ENCODE data around the gene MIAT. TPM values are rescaled to one million over a fixed set of nuclear protein-coding genes. Genes with fewer than 3 reads are reported as not detected.

MIAT gene
- total and polyA plus RNA-seq, 9 of the 15 experiments (the other 6 are each of a cell fraction or from before 2014, with no cell fraction given): 0.03 to 0.93 (median 0.34) TPM

DNA sequence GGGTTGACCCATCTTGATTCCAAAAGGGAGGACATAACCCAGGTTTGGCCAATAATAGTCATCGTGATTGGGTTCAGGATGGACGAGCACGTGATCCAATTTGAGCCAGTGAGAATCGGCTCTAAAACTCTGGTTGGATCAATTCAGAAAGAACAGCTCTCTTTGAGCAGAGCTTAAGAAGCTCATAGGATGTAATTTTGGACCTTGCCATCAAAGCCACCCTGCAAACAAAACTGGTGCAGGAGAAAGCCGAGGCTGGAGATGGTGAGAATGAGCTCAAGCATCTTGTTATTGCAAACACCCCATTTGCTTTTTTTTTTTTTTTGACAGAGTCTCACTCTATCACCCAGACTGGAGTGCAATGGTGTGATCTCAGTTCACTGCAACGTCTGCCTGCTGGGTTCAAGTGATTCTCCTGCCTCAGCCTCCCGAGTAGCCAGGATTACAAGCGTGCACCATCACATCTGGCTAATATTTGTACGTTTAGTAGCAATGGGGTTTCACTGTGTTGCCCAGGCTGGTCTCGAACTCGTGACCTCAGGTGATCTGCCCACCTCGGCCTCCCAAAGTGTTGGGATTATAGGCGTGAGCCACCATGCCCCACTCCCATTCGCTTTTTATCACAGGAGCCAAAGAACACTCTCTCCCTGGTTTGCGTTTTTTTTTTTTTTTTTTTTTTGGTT, 13.8 kb upstream of the MIAT start:
- no peaks in the 10 kb centered on the region for H3K9me3 ChIP-seq (replicated peaks; ENCODE audit: control insufficient read depth, insufficient read depth, low read depth, low read length)
- in situ Hi-C loops (cut with MboI): no loop called here
- H3K27ac ChIP-seq (ENCODE audit: extremely low read depth, low read depth, low read length): peak overlapping the region; percentile 76
- no peaks in the 10 kb centered on the region for H3K27me3 ChIP-seq (ENCODE audit: control insufficient read depth in 2 of 2, insufficient read depth in 2 of 2, low read length in 2 of 2)
- H4K20me1 ChIP-seq (replicated peaks; ENCODE audit: control insufficient read depth, insufficient read depth, low read length): no peaks in the 10 kb centered on the region
- DNase-seq (ENCODE audit: extremely low read depth in 1 of 4, low spot score in 3 of 4): peak in 1 of 4 experiments; percentile 60
- peak; percentile 80 for FAIRE-seq
- H3K9me1 ChIP-seq (ENCODE audit: control insufficient read depth, insufficient read depth, low read length): no peaks in the 10 kb centered on the region
- no TSS peak for BruUV-seq (replicated peaks)
- H3K36me3 ChIP-seq (ENCODE audit: control insufficient read depth, insufficient read depth, low read length): no peaks in the 10 kb centered on the region
- no peak for ATAC-seq
- peak overlapping the region; percentile 79 for H3K4me2 ChIP-seq (ENCODE audit: insufficient read depth, low read length)
- H3K4me1 ChIP-seq (replicated peaks in 1 of 2; ENCODE audit: control insufficient read depth in 2 of 2, insufficient read depth in 2 of 2, low read length in 2 of 2): peaks cover 40 to 44% of the 10 kb centered on the region in 2 experiments; a peak in 4 of 5 replicates
- H3K79me2 ChIP-seq (ENCODE audit: control insufficient read depth, insufficient read depth, low read length): peaks cover 26% of the 10 kb centered on the region
- intact Hi-C loops (cut with micrococcal nuclease): no loop called here
- H3K9ac ChIP-seq (ENCODE audit: insufficient read depth in 1 of 2, low read depth in 2 of 2, low read length in 2 of 2): peak overlapping the region in 1 of 2 experiments; percentile 64; a peak in 3 of 4 replicates
- ChIA-PET POLR2A (interaction anchor here (1.0 to 1.5 kb wide), 2 partner anchors 13 to 19 kb away, joined by 3 to 4 read pairs; no protein-coding TSS in a partner anchor), CTCF (ENCODE audit: low intra/inter-chr PET ratio) (no interaction called here)
- H2AFZ ChIP-seq (ENCODE audit: low read depth, low read length): peak overlapping the region; percentile 72
- peak overlapping the region; percentile 39; the same call in 1 of the 2 replicates for H3K4me3 ChIP-seq
- 35% methylated on average over 10 of the region's 15 CpGs for WGBS (ENCODE audit: insufficient coverage, low coverage, missing lambda C conversion rate)
- peak; percentile 82 for TF ChIP-seq RAD51 (IDR thresholded peaks at IDR 0.05; ENCODE audit: borderline replicate concordance, low read depth)
- TF ChIP-seq EZH2 (IDR thresholded peaks at IDR 0.05; ENCODE audit: borderline replicate concordance, low read depth, low read length): no peak
- TF ChIP-seq SIRT6 (IDR thresholded peaks at IDR 0.05; ENCODE audit: low read depth, low read length): no peak
- TF ChIP-seq, protein P1, sequence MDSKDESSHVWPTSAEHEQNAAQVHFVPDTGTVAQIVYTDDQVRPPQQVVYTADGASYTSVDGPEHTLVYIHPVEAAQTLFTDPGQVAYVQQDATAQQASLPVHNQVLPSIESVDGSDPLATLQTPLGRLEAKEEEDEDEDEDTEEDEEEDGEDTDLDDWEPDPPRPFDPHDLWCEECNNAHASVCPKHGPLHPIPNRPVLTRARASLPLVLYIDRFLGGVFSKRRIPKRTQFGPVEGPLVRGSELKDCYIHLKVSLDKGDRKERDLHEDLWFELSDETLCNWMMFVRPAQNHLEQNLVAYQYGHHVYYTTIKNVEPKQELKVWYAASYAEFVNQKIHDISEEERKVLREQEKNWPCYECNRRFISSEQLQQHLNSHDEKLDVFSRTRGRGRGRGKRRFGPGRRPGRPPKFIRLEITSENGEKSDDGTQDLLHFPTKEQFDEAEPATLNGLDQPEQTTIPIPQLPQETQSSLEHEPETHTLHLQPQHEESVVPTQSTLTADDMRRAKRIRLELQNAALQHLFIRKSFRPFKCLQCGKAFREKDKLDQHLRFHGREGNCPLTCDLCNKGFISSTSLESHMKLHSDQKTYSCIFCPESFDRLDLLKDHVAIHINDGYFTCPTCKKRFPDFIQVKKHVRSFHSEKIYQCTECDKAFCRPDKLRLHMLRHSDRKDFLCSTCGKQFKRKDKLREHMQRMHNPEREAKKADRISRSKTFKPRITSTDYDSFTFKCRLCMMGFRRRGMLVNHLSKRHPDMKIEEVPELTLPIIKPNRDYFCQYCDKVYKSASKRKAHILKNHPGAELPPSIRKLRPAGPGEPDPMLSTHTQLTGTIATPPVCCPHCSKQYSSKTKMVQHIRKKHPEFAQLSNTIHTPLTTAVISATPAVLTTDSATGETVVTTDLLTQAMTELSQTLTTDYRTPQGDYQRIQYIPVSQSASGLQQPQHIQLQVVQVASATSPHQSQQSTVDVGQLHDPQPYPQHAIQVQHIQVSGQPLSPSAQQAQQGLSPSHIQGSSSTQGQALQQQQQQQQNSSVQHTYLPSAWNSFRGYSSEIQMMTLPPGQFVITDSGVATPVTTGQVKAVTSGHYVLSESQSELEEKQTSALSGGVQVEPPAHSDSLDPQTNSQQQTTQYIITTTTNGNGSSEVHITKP (IDR thresholded peaks at IDR 0.05; ENCODE audit: partially characterized antibody): peak; percentile 50
- TF ChIP-seq MAFF (IDR thresholded peaks at IDR 0.05; ENCODE audit: low read length): no peak
- no peak for TF ChIP-seq CHD4 (IDR thresholded peaks at IDR 0.05; ENCODE audit: insufficient read depth, insufficient replicate concordance, low read depth, low read length, poor library complexity, severe bottlenecking)
- TF ChIP-seq CREB1 (IDR thresholded peaks at IDR 0.05): no peak
- TF ChIP-seq CREB1 (CRISPR knock-in tag; IDR thresholded peaks at IDR 0.05): no peak
- TF ChIP-seq XRCC3 (IDR thresholded peaks at IDR 0.05): no peak
- no peak for TF ChIP-seq ZNF431 (CRISPR knock-in tag; IDR thresholded peaks at IDR 0.05)
- TF ChIP-seq FOXK2 (conservative IDR thresholded peaks at IDR 0.05 in 1 of 2, IDR thresholded peaks at IDR 0.05 in 1 of 2; ENCODE audit: low read depth in 2 of 2): no peak
- no peak for TF ChIP-seq ZNF766 (CRISPR knock-in tag; conservative IDR thresholded peaks at IDR 0.05)
- TF ChIP-seq KDM5B (IDR thresholded peaks at IDR 0.05; ENCODE audit: insufficient replicate concordance, low read depth, low read length): peak; percentile 3
- TF ChIP-seq, protein P2, sequence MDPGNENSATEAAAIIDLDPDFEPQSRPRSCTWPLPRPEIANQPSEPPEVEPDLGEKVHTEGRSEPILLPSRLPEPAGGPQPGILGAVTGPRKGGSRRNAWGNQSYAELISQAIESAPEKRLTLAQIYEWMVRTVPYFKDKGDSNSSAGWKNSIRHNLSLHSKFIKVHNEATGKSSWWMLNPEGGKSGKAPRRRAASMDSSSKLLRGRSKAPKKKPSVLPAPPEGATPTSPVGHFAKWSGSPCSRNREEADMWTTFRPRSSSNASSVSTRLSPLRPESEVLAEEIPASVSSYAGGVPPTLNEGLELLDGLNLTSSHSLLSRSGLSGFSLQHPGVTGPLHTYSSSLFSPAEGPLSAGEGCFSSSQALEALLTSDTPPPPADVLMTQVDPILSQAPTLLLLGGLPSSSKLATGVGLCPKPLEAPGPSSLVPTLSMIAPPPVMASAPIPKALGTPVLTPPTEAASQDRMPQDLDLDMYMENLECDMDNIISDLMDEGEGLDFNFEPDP (CRISPR knock-in tag; IDR thresholded peaks at IDR 0.05): no peak
- TF ChIP-seq HSF4 (CRISPR knock-in tag; IDR thresholded peaks at IDR 0.05; ENCODE audit: borderline replicate concordance): no peak
- no peak for TF ChIP-seq HMGN3 (IDR thresholded peaks at IDR 0.05; ENCODE audit: borderline replicate concordance, extremely low read depth, insufficient read length, low read depth, low read length)
- TF ChIP-seq KDM4B (IDR thresholded peaks at IDR 0.05; ENCODE audit: borderline replicate concordance in 2 of 2, low read depth in 1 of 2): no peak
